HCT116 (cell line): ENCODE data around the gene CDK14.

Experiments used
- CBX3 ChIP-seq: IDR thresholded peaks from 2 replicates; pipeline ENCODE4 v1.6.1; 2012; ENCODE audit warnings: low read depth
- CEBPB ChIP-seq: IDR thresholded peaks from 2 replicates; pipeline ENCODE4 v1.6.1; 2012; ENCODE audit warnings: low read depth
- EGR1 ChIP-seq: IDR thresholded peaks from 2 replicates; pipeline ENCODE4 v1.6.1; 2012; ENCODE audit warnings: low read depth
- EZH2 ChIP-seq: fragments of 200-600 bp; sonication (generic); IDR thresholded peaks from 2 replicates; pipeline ENCODE4 v1.6.1; 2017; ENCODE audit warnings: antibody characterized with exemption, mixed run types
- EZH2phosphoT487 ChIP-seq: fragments of 200-600 bp; IDR thresholded peaks from 2 replicates; pipeline ENCODE4 v1.6.1; 2018; ENCODE audit warnings: antibody characterized with exemption, borderline replicate concordance
- FOSL1 ChIP-seq: IDR thresholded peaks from 2 replicates; pipeline ENCODE4 v1.6.1; 2012; ENCODE audit warnings: low read depth
- POLR2A ChIP-seq: IDR thresholded peaks from 2 replicates; pipeline ENCODE4 v1.7.0; 2011; ENCODE audit warnings: borderline replicate concordance; ENCODE audit not compliant: insufficient read depth, insufficient read length; ENCODE audit errors: extremely low read depth
- POLR2AphosphoS5 ChIP-seq: IDR thresholded peaks from 2 replicates; pipeline ENCODE4 v1.6.1; 2011; ENCODE audit warnings: mild to moderate bottlenecking, low read depth, low read length, moderate library complexity
- SIN3A ChIP-seq: IDR thresholded peaks from 2 replicates; pipeline ENCODE4 v1.6.1; 2012; ENCODE audit warnings: low read depth
- TCF7L2 ChIP-seq: IDR thresholded peaks from 2 replicates; pipeline ENCODE4 v1.7.0; 2011; ENCODE audit warnings: borderline replicate concordance, inconsistent platforms; ENCODE audit not compliant: insufficient read depth, insufficient read length; ENCODE audit errors: extremely low read depth
- ZFX ChIP-seq: fragments of 450-650 bp; IDR thresholded peaks from 2 replicates; pipeline ENCODE4 v1.6.1; 2017
- TF ChIP-seq, protein P1 (sequence below): IDR thresholded peaks from 2 replicates; pipeline ENCODE4 v1.6.1; 2012
- TF ChIP-seq, protein P2 (sequence below), 3 experiments: fragments of 200-600 bp in 1 of 3; sonication (generic) in 1 of 3; IDR thresholded peaks in 2 of 3; conservative IDR thresholded peaks in 1 of 3; 2 replicates each; pipeline ENCODE4 v1.5.1; 2012 to 2017; ENCODE audit warnings: low read depth in 2 of 3, low read length in 2 of 3, antibody characterized with exemption in 1 of 3, borderline replicate concordance in 1 of 3, control low read depth in 1 of 3, mild to moderate bottlenecking in 1 of 3, mixed read lengths in 1 of 3, mixed run types in 1 of 3, moderate library complexity in 1 of 3; ENCODE audit not compliant: insufficient read depth in 1 of 3
- TF ChIP-seq, protein P3 (sequence below): IDR thresholded peaks from 2 replicates; pipeline ENCODE4 v1.6.1; 2012; ENCODE audit warnings: low read depth

- TF ChIP-seq, protein P1, sequence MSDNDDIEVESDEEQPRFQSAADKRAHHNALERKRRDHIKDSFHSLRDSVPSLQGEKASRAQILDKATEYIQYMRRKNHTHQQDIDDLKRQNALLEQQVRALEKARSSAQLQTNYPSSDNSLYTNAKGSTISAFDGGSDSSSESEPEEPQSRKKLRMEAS, result no peak
- TF ChIP-seq EGR1, result no peak
- no peak for TF ChIP-seq POLR2AphosphoS5
- TF ChIP-seq, protein P2, sequence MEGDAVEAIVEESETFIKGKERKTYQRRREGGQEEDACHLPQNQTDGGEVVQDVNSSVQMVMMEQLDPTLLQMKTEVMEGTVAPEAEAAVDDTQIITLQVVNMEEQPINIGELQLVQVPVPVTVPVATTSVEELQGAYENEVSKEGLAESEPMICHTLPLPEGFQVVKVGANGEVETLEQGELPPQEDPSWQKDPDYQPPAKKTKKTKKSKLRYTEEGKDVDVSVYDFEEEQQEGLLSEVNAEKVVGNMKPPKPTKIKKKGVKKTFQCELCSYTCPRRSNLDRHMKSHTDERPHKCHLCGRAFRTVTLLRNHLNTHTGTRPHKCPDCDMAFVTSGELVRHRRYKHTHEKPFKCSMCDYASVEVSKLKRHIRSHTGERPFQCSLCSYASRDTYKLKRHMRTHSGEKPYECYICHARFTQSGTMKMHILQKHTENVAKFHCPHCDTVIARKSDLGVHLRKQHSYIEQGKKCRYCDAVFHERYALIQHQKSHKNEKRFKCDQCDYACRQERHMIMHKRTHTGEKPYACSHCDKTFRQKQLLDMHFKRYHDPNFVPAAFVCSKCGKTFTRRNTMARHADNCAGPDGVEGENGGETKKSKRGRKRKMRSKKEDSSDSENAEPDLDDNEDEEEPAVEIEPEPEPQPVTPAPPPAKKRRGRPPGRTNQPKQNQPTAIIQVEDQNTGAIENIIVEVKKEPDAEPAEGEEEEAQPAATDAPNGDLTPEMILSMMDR (IDR thresholded peaks at IDR 0.05 in 2 of 3, conservative IDR thresholded peaks at IDR 0.05 in 1 of 3; ENCODE audit: borderline replicate concordance in 1 of 3, insufficient read depth in 1 of 3, low read depth in 2 of 3, low read length in 2 of 3), result no peak
- TF ChIP-seq POLR2A, result no peak
- no peak for TF ChIP-seq FOSL1
- no peak for TF ChIP-seq ZFX
- TF ChIP-seq, protein P3, sequence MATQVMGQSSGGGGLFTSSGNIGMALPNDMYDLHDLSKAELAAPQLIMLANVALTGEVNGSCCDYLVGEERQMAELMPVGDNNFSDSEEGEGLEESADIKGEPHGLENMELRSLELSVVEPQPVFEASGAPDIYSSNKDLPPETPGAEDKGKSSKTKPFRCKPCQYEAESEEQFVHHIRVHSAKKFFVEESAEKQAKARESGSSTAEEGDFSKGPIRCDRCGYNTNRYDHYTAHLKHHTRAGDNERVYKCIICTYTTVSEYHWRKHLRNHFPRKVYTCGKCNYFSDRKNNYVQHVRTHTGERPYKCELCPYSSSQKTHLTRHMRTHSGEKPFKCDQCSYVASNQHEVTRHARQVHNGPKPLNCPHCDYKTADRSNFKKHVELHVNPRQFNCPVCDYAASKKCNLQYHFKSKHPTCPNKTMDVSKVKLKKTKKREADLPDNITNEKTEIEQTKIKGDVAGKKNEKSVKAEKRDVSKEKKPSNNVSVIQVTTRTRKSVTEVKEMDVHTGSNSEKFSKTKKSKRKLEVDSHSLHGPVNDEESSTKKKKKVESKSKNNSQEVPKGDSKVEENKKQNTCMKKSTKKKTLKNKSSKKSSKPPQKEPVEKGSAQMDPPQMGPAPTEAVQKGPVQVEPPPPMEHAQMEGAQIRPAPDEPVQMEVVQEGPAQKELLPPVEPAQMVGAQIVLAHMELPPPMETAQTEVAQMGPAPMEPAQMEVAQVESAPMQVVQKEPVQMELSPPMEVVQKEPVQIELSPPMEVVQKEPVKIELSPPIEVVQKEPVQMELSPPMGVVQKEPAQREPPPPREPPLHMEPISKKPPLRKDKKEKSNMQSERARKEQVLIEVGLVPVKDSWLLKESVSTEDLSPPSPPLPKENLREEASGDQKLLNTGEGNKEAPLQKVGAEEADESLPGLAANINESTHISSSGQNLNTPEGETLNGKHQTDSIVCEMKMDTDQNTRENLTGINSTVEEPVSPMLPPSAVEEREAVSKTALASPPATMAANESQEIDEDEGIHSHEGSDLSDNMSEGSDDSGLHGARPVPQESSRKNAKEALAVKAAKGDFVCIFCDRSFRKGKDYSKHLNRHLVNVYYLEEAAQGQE, result no peak
- no peak for TF ChIP-seq CEBPB
- TF ChIP-seq CBX3, result no peak
- no peak for TF ChIP-seq EZH2phosphoT487
- no peak for TF ChIP-seq EZH2
- no peak for TF ChIP-seq SIN3A
- TF ChIP-seq TCF7L2, result no peak
Measured at GRCh38 chr7:90843472-90843871, 247.4 kb downstream of the CDK14 start.
